NCI-H748 treated with DMSO at 0.1 percent for 48 hours (cell line): ENCODE results near the gene LRBA.

Source experiments
- DNase-seq: peaks from one replicate; lab custom pipeline; 2025; lab: John Stamatoyannopoulos, UW

Gene LRBA

DNA sequence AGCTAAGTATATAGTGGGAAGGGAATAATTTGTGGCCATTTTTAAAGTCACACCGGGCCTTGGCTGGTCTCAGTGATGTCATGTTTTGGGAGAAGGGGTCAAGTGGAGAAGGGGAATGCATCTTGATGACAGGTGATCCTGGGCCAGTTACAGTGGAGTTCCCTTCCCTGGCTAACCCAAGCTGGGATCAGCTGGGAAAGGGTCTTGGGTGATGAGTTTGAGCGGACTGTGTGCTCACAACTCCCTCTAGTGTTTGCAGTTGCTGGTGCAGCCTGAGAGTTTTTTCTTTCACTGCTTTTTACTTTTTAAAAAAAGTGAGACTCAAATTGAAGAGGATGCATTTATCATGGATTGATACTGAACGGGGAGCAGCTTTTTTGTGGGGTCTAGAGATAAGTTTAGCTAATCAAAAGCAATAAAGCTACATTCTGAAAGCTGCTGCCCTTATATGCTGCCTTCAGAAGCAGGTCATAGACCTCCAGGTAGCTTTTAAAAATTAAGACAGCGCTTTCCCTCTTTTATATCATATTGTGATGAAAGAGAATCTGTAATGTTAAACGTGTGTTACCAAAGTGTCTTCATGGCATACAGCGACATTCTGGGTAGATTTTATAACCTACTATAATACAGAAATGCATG, 772.1 kb downstream of the LRBA start:
- no peak for DNase-seq

DNA sequence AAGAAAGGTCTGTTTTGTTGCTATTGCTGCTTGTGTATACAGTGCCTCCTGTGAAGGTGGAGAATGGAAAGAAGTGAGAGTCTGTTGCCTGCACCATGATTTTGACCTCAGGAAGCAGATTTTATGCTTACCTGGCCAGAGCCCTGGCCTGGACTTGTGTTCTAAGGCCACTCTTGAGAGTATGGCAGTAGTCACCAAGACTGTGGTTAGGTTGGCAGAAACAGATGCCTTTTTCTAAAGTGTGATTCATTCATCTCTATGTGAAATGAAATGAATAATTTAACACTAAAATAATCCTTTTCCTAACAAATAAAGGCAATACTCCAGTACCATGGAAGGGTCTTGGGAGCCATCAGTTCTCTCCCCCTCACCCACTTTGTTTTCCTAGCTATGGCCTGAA, 775.1 kb downstream of the LRBA start:
- DNase-seq, result no peak

DNA sequence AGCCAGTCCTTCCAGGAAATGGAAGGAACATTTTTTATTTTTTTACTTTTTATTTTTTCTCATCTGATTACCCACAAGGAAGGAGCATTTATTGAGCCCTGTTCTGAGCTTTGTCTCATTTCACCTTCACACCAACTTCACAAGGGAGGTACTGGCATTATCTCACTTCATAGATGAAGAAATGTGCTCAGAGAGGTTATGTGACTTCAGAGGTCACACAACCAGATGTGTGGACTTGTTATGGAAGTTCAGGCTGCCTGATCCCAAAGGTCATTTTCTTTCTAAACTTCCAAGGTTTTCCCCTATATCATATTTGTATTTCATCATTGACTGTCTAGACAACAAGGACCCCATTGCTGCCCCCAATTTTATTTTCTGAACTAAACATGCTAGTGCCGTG, 776.5 kb downstream of the LRBA start:
- no peak for DNase-seq

DNA sequence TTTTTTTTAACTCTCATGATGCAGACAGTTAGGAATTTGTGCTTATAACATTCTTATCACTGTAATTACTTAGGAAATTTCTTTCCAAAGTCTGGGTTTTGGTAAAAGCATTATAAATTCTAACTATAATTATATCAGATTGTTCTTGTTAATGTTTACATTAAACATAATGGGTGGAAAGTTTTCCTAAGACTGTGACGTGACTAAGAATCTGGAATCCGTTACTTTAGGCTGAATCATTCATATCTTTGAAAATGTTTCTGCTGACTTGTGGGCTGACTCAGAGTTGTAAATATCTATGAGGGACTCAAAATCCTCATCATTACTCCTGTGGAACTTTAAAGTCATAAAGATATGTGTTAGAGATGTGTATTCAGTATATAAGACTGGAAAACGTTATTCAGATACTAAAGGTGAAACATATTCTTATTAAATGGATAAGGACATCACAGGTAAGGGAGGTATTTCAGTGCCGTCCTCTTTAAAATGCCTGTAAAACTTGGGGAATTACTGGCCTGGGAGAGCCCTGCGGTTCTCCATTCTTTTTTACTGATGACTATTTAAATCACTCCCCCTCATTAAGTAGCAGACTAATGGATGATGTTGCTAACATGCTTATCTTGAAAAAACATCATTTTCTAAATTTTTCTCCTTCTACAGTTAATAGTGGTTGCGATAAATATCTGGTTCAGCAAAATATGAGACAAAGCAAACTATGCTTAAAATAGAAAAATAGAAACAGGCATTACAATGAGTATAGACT, 777.8 kb downstream of the LRBA start:
- no peak for DNase-seq

DNA sequence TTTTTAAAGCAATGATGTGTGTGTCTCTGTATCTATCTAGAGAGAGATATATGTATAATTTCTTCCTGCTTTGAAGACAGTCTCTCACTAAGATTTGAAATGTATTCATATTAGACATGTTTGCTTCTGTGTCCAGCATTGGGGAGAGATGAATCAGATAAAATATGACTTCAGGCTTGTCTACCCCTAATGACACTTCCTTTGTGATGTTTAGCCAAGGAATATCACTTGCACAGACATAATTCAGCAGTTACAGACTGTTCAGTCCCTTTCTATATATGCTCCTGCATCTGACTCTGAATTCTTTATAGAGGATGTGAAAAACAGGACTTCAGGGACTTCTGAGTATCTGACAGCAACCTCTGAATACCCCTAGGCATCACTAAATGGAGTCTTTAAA, 778.5 kb downstream of the LRBA start:
- DNase-seq, result no peak

DNA sequence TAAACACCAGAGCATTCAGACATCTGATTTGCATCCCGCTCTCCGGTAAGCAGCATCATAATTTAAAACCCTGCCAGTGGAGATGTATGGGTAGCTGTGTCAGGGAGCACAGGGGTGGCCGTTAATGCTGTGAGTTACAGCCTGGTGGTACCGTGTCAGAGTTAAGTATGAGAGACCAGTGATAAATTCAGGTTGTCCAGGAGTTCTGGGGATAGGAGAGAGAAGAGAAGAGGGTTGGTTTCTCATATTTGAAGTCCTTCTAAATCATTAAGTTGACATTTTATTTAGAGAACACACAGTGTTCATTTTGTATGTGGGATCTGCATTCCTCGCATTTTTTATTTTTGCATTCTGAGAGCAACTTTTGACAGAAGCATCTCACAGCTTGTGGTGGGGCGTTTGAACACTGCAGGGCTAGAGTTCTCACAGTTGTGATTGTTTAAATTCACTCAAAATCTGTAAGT, 779.2 kb downstream of the LRBA start:
- no peak for DNase-seq

DNA sequence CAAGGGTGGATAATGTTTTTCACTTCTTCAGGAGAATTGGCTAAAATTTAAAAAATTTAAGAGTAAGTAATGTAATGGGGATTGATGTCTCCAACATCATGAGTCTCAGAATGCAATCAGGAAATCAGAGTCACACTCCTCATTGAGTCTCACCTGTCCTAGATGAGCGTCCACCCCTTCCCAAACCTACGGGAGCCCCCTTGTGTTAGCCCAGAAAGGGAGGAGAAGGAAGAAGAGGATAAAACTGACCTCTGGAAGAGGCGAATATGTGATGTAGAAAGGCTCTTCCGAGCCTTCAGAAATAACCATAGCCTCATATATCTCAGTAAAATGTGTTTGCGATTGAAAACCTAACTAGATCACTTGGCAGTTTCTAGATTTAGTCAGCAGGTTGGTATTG, 779.8 kb downstream of the LRBA start:
- DNase-seq, result no peak

DNA sequence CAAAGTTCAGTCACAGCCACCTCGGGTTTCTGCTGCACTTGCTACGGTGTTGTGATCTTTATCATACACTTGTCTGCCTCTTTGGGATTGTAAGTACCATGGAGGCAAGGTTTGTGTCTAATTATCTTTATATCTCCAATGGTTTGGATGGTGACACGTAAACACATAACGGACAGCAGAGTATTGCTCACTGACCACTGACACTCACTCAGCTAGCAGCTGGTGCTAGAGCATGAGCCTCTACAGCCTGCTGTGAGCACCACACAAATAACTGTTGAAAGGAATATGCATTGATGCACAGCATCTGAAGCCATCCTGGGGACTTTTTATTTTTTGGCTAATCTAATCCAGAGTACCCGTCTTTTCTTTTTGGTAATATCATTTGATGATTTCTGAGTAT, 780.8 kb downstream of the LRBA start:
- DNase-seq, result no peak

DNA sequence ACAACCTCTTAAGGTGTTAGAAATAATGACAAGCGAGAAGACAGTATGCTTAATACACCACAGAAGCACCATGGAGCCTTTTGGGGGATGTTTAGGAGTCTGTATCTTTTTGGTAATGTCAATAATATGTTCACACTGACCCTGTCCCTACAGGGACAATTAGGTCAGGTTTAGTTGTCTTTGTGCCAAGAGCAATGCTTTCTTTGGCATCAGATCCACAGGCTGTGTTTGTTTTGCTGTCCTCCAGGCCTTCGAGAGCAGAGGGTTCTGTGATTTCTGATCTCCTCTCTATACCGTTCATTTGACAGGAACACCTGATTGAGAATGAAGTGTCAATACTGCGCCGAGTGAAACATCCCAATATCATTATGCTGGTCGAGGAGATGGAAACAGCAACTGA, 783.1 kb downstream of the LRBA start:
- DNase-seq, result no peak

DNA sequence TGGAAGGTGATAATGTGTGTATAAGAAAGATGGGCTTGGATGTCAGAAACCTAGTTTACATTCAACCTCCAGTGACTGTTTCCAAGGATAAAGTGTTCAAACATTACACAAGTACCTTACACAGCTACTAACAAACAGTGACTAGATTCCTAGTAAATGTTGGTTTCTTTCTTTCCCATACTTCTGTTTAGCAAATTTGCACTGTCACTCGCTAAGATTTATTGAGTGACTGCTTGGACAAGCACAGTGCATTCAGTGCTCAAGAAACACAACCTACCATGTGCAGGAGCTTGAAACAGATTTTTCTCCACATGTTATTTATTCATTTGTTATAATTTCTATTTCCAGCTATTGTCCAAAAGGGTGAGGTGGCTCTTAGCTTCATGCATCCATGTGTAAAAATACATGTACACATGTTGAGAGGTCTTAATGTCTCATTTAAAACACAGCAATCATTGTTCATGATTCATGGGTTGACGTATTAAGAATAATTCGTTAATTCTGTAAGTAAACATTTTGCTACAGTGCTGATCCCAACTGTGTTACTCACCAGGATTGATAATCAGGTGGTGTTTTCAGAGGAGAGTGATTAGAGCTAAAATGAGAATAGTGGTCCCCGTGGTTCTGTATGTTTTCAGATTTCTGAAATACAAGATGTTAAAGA, 783.8 kb downstream of the LRBA start:
- no peak for DNase-seq

DNA sequence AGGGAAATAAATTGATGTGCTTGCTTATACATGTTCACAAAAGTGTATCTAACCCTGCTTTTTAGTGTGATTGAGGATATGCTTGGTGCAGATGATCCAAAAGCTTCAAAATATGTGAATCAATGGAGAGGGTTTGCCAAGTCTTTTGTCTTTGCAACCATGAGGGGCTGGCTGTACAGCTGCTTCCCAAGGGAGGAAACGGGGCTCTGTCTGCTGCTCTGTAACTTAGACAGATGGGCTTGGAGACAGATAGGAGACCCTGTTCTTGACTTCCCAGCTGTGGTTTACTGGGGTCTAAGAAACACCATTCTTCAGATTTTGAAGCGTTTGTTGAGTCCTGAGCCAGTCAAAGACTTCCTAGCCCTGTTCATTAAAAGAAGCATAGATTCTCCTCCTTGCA, 784.5 kb downstream of the LRBA start:
- DNase-seq, result no peak

DNA sequence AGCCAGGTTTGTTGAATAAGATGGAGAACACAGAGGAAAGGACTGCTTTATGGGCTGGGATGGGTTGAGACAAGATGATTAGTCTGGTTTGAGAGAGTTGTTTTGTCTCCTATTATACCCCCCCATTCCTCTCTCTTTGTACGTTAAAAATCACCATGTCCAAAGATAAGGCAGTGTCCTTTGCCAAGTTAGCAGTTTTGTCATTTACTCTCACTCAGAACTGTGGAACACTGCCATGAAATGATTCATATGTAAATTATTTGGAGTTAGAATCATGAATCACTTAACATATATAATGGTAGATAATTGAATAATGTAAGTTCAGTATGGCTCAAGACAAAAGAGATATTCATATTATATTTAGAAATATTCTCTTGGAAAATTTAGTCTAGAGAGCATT, 785.6 kb downstream of the LRBA start:
- DNase-seq, result no peak

DNA sequence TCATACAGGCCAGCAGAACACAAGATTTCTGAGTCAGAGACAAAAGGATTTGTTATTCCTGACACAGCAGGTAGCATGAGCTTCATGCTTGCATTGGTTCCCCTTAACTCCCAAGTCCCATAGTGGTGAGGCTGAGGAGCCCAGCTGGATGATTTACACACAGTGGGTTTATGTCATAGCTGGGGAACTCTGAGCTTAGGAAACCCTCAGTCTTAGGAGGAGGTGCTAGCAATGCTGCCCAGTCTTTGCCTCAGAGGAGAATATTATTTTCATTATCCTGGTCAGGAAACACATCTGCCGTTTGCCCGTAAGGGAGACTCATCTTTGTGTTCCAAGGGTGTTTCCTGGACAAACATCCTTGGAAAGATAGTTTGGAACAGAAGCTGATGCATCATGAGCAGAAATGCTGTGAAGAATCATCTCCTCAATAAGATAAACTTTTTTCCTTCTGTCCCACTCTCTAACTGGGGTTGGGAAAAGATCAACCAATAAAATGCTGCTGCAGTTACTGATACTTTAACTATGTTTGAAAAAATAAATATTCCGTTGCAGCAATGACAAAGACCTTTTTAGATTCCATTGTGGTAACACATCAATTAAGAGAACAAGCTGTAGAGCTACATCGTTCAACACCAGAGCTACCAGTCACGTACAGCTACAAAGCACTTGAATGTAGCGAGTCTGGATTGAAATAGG, 790.0 kb downstream of the LRBA start:
- no peak for DNase-seq

DNA sequence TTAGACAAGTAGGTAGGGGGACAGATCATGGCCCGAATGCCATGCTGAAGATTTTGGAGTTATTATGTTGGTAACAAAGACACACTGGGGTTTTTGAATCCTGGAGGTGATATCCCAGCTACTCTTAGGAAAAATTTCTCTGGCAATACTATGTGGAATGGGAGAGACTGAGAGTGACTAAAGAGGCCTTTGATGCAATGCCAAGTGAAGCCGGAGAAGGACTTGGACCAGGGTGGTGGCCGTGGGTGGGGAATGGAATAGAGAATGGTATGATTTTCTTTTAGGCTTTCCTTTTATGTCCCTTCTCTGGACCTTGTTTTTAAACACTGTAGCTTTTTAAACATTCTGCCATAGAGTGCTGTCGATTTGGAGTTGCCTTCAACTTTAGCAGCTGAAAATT, 795.2 kb downstream of the LRBA start:
- DNase-seq, result no peak

DNA sequence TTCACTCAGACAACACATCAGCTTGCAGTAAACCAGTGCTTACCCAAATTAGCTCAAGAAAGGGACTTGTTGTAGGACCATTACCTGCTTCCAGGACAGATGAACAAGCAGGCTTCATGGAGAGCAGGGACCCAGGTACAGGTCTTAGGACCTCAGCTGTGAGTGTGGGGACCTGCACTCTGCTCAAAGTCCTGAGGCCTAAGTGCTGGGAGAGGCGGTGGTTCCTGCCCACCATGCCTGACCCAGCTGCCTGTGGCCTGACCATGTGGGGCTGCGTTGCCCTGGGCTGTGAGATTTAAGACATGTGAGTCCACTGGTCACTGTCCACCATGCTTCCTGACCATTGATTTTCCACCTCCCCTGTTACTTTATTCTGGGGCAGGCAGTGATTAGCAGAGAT, 796.6 kb downstream of the LRBA start:
- no peak for DNase-seq

DNA sequence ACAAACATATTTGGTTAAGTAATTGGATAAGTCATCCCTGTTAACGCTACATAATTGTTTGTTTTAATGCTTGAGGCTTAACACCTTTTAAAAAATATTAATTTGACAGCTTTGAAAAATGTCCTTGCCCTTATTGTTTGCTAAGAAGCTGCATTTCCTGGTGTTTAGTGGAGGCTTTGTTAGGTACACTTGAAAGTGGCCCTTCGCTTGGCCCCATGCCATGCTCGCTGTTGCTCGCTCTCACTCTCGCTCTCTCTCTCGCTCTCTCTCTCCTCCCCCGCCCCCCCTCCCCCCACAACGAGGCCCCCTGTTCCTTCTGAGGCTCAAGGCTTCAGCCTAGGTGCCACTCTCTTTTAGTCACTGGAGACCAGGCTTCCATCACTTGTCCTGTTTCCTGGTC, 797.3 kb downstream of the LRBA start:
- DNase-seq, result peak; percentile 59

DNA sequence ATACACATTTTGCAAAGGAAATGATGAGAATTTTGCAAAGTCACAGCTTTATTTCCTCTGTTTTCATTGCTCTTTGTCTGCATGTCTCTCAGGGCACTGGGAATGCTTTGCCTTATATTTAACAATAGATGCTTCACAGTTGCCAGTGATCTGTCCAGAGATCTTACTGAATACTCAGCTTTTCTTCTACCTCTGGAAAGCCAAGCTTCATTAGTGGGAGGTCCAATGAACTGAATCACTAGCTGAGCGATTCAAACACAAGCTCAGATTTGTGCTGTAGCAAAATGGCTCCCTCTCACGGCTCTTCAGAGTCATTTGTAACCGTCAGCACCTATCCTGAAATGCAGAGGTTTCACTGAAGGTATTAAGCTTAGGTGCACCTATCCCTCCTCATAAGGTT, 797.9 kb downstream of the LRBA start:
- DNase-seq, result peak; percentile 41

DNA sequence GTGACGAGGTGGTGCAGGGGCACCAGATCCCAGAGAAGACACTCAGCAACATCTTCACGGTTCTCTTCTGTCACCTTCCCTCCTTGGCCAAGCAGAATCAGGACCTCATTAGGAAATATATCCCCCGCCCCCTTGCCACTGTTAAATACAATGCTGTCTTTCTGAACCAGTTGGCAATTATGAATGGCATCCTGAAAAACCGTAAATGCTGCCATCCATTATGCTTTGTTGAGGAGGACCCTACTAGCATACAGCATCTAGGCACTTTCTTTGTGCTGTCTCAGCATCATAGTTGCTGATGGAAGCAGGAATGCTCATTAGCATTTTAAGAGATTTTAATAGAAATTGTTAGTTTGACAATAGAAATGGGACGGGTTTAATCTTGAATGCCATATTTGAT, 798.4 kb downstream of the LRBA start:
- no peak for DNase-seq

DNA sequence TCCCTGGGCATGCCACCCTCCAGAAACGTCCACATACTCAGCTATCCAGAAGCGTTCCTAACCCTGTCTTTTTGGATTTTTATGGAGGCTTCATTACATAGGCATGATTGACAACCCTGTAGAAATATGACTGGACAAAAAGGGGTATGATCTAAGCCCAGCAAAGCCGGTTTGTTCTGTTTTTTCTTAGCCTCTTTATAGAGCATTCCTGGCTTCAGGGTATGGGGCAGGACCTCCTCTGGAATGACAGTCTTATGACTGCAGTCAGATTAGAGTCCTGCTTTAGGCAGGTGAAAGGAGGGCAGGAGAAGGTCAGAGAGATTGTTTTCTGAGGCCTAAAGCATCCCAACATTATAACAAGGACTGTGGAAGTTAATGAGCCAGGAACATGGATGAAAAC, 799.5 kb downstream of the LRBA start:
- DNase-seq, result no peak
